Mammary epithelial cell (primary cell): Measurements from ENCODE around the gene POC1A.

Experiments used
- EZH2 ChIP-seq: IDR thresholded peaks from 2 replicates; pipeline ENCODE4 v1.6.1; 2012; ENCODE audit warnings: low read length, inconsistent platforms, borderline replicate concordance
- TF ChIP-seq, protein P1 (sequence below), 2 donors: IDR thresholded peaks in 1 of 2; conservative IDR thresholded peaks in 1 of 2; 2 replicates each; pipeline ENCODE4 v1.5.1; 2011 to 2012; ENCODE audit warnings: inconsistent platforms in 2 of 2, low read length in 2 of 2, mild to moderate bottlenecking in 2 of 2, control low read depth in 1 of 2, low read depth in 1 of 2; ENCODE audit not compliant: insufficient read depth in 1 of 2; ENCODE audit errors: extremely low read depth in 1 of 2

DNA sequence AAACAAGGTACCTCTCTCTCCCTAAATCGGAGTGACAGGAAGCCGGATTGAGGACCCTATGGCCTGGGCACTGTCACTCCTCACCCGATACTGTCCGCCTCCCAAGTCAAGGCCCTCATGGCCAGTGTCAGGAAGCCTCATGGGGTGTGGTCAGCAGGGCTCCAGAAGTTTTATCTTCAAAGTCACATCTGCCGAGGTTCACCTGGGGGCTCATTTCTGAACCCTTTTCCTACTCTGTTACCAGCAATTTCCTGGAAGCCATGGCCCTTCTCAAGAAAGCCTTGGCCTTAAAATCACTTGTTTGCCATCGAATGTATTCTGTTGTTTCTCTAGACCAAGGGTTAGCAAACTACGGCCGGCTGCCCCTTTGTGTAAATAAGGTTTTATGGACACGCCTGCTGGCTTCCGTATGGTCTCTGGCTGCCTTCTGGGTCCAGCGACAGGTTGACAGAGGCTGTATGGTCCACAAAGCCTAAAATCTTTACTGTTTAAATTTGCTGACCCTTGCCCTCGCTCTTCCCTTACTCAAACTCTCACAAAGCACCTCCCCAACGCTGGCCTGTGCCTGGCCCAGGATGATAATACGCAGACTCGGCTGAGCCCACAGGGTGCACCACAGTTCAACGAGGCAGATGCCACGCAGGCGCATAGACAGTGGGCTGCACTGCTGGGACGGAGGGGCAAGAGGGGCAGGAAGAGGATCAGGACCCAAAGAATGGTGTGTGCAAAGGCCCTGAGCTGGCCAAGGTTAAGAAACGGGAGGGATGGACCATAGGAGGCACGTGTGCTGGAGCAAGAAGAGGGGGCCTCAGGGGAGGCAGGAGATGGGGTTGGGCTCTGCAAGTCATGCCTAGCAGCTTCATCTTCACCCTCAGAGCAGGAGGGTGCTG, 73.1 kb downstream of the POC1A start:
- TF ChIP-seq, protein P1, sequence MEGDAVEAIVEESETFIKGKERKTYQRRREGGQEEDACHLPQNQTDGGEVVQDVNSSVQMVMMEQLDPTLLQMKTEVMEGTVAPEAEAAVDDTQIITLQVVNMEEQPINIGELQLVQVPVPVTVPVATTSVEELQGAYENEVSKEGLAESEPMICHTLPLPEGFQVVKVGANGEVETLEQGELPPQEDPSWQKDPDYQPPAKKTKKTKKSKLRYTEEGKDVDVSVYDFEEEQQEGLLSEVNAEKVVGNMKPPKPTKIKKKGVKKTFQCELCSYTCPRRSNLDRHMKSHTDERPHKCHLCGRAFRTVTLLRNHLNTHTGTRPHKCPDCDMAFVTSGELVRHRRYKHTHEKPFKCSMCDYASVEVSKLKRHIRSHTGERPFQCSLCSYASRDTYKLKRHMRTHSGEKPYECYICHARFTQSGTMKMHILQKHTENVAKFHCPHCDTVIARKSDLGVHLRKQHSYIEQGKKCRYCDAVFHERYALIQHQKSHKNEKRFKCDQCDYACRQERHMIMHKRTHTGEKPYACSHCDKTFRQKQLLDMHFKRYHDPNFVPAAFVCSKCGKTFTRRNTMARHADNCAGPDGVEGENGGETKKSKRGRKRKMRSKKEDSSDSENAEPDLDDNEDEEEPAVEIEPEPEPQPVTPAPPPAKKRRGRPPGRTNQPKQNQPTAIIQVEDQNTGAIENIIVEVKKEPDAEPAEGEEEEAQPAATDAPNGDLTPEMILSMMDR (conservative IDR thresholded peaks at IDR 0.05 in 1 of 2, IDR thresholded peaks at IDR 0.05 in 1 of 2; ENCODE audit: extremely low read depth in 1 of 2, insufficient read depth in 1 of 2, low read depth in 1 of 2, low read length in 2 of 2): no peak
- no peak for TF ChIP-seq EZH2
